Heart right ventricle (tissue), 16 donors: ENCODE results near the gene GCK. TPM values are rescaled to one million over a fixed set of nuclear protein-coding genes. Genes with fewer than 3 reads are reported as not detected.
"Not testable (repeated sequence)": the region's sequence is repeated elsewhere in the genome, so short reads cannot be mapped to it uniquely, and the experiment has no call there.

Source experiments
- ATAC-seq, 8 donors: fragments of 200-7000 bp; cut with Tn5 transposase; one replicate each; pipeline ENCODE4 v1.9.1; 2020; ENCODE audit warnings: mild to moderate bottlenecking in 8 of 8, moderate library complexity in 8 of 8, moderate number of reproducible peaks in 1 of 8
- DNase-seq, 2 donors: peaks; one replicate each; pipeline ENCODE4 v3.0.0-alpha.2; 2020
- H3K27ac ChIP-seq, 10 donors: fragments of 200-600 bp; sonication (generic) in 2 of 10; one replicate each; pipeline versions ENCODE4 v1.5.0 to v1.8.0; 2020 to 2022; ENCODE audit warnings: mild to moderate bottlenecking in 3 of 10
- H3K27me3 ChIP-seq, 7 donors: fragments of 200-600 bp; one replicate each; pipeline ENCODE4 v1.8.0; 2021 to 2022; ENCODE audit warnings: mild to moderate bottlenecking in 2 of 7
- H3K36me3 ChIP-seq, 9 donors: fragments of 200-600 bp; sonication (generic) in 1 of 9; one replicate each; pipeline versions ENCODE4 v1.5.0 to v1.8.0; 2020 to 2022; ENCODE audit warnings: mild to moderate bottlenecking in 2 of 9
- H3K4me1 ChIP-seq, 9 donors: fragments of 200-600 bp; sonication (generic) in 1 of 9; one replicate each; pipeline versions ENCODE4 v1.5.0 to v1.8.0; 2020 to 2022; ENCODE audit warnings: mild to moderate bottlenecking in 4 of 9
- H3K4me3 ChIP-seq, 10 donors: fragments of 200-600 bp; sonication (generic) in 2 of 10; one replicate each; pipeline versions ENCODE4 v1.5.0 to v1.8.0; 2020 to 2022; ENCODE audit warnings: mild to moderate bottlenecking in 7 of 10, moderate library complexity in 2 of 10
- H3K9me3 ChIP-seq, 11 donors: fragments of 200-600 bp in 10 of 11; sonication (generic) in 2 of 11; one replicate each; pipeline versions ENCODE4 v1.5.0 to v1.8.0; 2013 to 2022; ENCODE audit warnings: mild to moderate bottlenecking in 2 of 11, control low read depth in 1 of 11, moderate library complexity in 1 of 11
- CTCF ChIP-seq, 9 donors: fragments of 200-600 bp; sonication (generic) in 2 of 9; IDR thresholded peaks; one replicate each; pipeline versions ENCODE4 v1.5.0 to v1.8.0; 2021 to 2022; ENCODE audit warnings: antibody characterized with exemption in 9 of 9, mild to moderate bottlenecking in 5 of 9, moderate library complexity in 1 of 9
- WGBS, 2 donors: extraction: QIAGEN DNeasy Blood & Tissue Kit; methylation state at CpG; one replicate each; pipeline ENCODE4 v1.1.7; 2013; ENCODE audit warnings: inconsistent platforms in 1 of 2; 5-methylcytosine and 5-hydroxymethylcytosine counted together
- intact Hi-C, 10 donors: fragments of 100-400 bp; cut with DNase I; formaldehyde crosslinking; loops; one replicate each; pipeline versions ENCODE4 v1.11.1 to v1.14.2; 2022
- polyA plus RNA-seq, 2 donors: library from polyadenylated mRNA; stranded (reverse); fragments of 200-250 nt; gene quantifications; one replicate each; pipeline ENCODE4 v1.2.3, GENCODE V29; 2013
- total RNA-seq, 10 donors: library from RNA; stranded (reverse); fragmentation: NEBNext Ultra II Directional in 3 of 10; extraction: Animal tissue kit (Norgen Biotek cat#: 25700) in 3 of 10; gene quantifications; one replicate each; pipeline versions ENCODE4 v1.2.1 to v1.2.4, GENCODE V29; 2021 to 2023
- donor health status: Arrhythmogenic right ventricular cardiomyopathy.
- donor health status: ischemic (EF 13 %, LVEDD 7.1; RV severe dilation, severe dysfunction).
- donor health status: healthy with polysubstance abuse.
- donor health status: DM: no; HTN: yes; CAD: no.
- donor health status: DM: no; HTN: no; CAD: no.
- donor health status: ischemic (EF 25% LVEDD 6.9; RV normal size, moderate dysfunction).
- donor health status: ischemic (EF 25% LVEDD 5.7; RV mildly dilated, moderate dysfunction).
- donor health status: healthy.
- donor health status: DM: yes; HTN: yes; CAD: no.
- donor health status: Ischemic cardiomyopathy.
- donor health status: ischemic (EF 35%, LVEDD 5.7; RV mildly dilated, moderate dysfunction).
- donor health status: nonischemic (EF 11% LVEDD 7.7; RV severe dilation, severe dysfunction).
- donor health status: DM: yes; HTN: yes; CAD: no.
- donor health status: PGD.
- donor health status: ischemic (EF 29% LVEDD 5.4; RV normal size, mild dysfunction).
- donor health status: nonischemic (EF 23%, LVEDD 6.1; RV moderate dilation, normal function).

The GCK gene
- total and polyA plus RNA-seq, 12 donors = 0.50 to 6.0 (median 1.5) TPM

- no peak overlapping the region for H3K4me3 ChIP-seq
- H3K9me3 ChIP-seq = peaks cover 0 to 8% (median 0%) of the 10 kb centered on the region in 11 donors
- ATAC-seq (no peak), DNase-seq (no peak)
- TF ChIP-seq CTCF (IDR thresholded peaks at IDR 0.05) = no peak
- H3K36me3 ChIP-seq = no peaks in the 10 kb centered on the region
- peaks cover 3 to 43% (median 14%) of the 10 kb centered on the region in 9 donors for H3K4me1 ChIP-seq
- intact Hi-C loops = no loop called here
- H3K27me3 ChIP-seq = no peaks in the 10 kb centered on the region
- no peak overlapping the region for H3K27ac ChIP-seq
These were observed 62.1 kb downstream of the GCK start for GRCh38 chr7:44127161-44127560.

GRCh38 chr7:44126574-44126973, 62.7 kb downstream of the GCK start:
- H3K27me3 ChIP-seq, ATAC-seq, intact Hi-C loops, DNase-seq, H3K27ac ChIP-seq, H3K4me3 ChIP-seq, H3K9me3 ChIP-seq, H3K36me3 ChIP-seq: not testable (repeated sequence)
- 92 to 96% methylated on average over 4 of the region's 4 CpGs for WGBS, 2 donors
- H3K4me1 ChIP-seq = peaks cover 0 to 43% (median 19%) of the 10 kb centered on the region in 9 donors

GRCh38 chr7:44124822-44125202, 64.4 kb downstream of the GCK start:
- H3K9me3 ChIP-seq = peaks cover 0 to 8% (median 0%) of the 10 kb centered on the region in 11 donors
- peak overlapping the region in 1 of 10 donors; percentile 89 for H3K27ac ChIP-seq
- no peak for TF ChIP-seq CTCF (IDR thresholded peaks at IDR 0.05)
- H3K36me3 ChIP-seq = peaks cover 0 to 23% (median 0%) of the 10 kb centered on the region in 9 donors
- no peak for ATAC-seq
- DNase-seq = no peak
- peaks cover 0 to 55% (median 19%) of the 10 kb centered on the region in 9 donors for H3K4me1 ChIP-seq
- WGBS, 2 donors = 97% methylated on average over 6 of the region's 6 CpGs
- intact Hi-C loops = loop anchor here in 4 of 10 donors (5.0 kb wide), 4 partner anchors 38 to 77 kb away; partner anchors contain the start of genes POLM (in 1 of the 4) and YKT6 (in 1 of the 4)
- no peak overlapping the region for H3K4me3 ChIP-seq
- H3K27me3 ChIP-seq = no peaks in the 10 kb centered on the region

GRCh38 chr7:44123190-44124003, 65.8 kb downstream of the GCK start, which contains the start of gene POLD2:
TSS of gene POLD2 (minus strand) at chr7:44123548. CDS start at chr7:44122053, 1,495 bp downstream.
- Histone ChIP-seq H3K9me3 (peaks cover 0 to 8% (median 0%) of the 10 kb centered on the region in 11 donors), H3K4me3 (peak within 1 kb of the TSS; percentile 33 to 90 (median 74)), H3K27ac (peak within 1 kb of the TSS; percentile 0 to 94 (median 88)), H3K36me3 (peaks cover 0 to 34% (median 0%) of the 10 kb centered on the region in 9 donors), H3K4me1 (peaks cover 0 to 51% (median 18%) of the 10 kb centered on the region in 9 donors), H3K27me3 (no peaks in the 10 kb centered on the region)
- TF ChIP-seq CTCF (IDR thresholded peaks at IDR 0.05) = peak in 1 of 9 donors; percentile 15
- 0 to 1% methylated on average over 82 to 86 of the region's 86 CpGs for WGBS, 2 donors
- peak; percentile 99 for DNase-seq
- intact Hi-C loops = loop anchor here in 7 of 10 donors (1.0 to 5.0 kb wide), 6 partner anchors 36 to 79 kb away; partner anchors contain the start of genes POLM (in 5 of the 7) and YKT6 (in 1 of the 7)
- peak; percentile 98 to 99 (median 99) for ATAC-seq
